GM10847 (cell line): ENCODE measurements around the gene GJB5.

ENCODE experiments used
- POLR2A ChIP-seq: IDR thresholded peaks from 2 replicates; pipeline ENCODE4 v1.6.1; 2011; ENCODE audit not compliant: insufficient read length; ENCODE audit errors: extremely low read depth

The GJB5 gene

DNA sequence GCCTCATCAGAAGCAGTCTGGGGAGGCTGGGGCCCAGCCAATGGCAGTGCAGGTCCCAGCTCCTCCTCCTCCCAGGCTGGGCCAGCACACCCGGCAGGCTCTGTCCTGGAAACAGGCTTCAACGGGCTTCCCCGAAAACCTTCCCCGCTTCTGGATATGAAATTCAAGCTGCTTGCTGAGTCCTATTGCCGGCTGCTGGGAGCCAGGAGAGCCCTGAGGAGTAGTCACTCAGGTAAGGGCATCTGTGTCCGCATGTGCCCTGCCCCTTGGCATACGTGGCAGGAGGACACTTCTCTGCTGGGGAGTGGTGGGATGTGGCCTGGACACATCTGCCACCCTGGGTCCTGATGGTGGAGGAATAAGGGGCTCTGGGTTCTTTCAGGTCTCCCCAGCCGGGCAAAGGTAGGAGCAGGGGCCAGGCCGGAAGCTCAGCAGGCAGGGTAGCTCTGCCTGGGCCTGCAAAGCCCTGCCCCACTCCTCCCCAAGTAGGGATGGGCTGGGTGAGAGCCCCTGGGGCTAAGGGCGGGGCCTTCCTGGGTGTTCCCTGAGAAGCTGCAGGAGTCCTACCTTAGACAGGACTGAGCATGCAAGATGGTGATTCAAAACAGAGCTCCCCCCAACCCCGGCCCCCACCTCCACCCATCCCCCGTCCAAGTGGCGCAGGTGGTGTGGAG, at the start of gene GJB5:
Gene GJB5, plus strand, starts transcription at position 84 of the 674 bp plus-strand sequence. CDS start 2,284 bp downstream, outside the sequence.
- TF ChIP-seq POLR2A = no peak

DNA sequence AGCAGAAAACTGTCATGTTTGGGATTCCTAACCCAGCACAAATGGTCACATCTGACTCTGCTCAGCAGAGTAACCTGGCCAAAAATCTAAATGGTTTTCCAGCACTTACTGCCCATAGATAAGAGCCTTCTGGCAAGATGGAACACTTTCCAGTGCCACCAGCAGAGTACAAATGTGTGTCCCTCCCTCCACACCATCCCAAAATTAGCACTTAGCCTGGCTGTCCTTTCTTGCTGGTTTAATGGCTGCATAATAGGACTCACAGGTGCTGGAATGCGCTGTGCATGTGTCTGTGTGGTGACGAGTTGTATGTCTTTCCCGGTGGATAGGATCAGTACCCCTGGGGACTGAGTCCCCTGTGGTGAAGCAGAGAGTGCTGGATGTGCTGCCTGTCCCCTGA, 49.8 kb upstream of the GJB5 start:
- no peak for TF ChIP-seq POLR2A

DNA sequence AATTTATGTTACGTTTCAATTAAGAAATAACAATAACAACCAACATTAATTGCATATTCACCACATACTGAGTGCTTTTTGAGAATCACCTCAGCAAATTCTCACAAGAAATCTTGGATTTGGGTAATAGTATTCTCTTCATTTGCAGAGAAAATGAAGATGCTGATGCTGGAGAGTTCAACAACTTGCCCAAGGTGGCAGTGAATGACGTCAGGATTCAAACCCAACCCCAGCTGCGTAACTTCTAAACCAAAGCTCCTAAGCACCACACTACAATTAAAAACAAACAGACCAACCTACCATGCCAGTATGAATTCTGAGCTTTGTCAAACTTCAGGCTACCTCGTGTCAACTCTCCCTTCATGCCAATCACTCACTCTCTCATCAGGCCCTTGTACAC, 46.7 kb upstream of the GJB5 start:
- TF ChIP-seq POLR2A = no peak

DNA sequence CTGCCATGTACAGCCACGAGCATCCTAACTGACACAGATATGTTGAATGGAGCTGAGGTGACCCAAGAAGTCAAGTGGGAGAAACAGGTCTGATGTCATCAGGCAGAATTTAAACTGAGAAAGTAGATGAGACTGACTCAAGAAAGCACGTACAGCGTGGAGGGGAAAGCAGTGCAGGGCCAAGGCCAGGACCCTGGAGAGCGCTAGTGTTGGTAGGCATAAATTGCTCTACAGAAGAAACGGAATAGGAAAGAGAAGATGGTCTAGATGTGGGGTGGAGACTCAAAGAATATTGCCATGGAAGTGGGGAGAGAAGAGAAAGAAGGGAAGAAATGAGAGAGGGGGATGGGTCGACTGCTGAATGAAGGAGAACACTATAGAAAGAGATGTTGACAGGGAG, 45.3 kb upstream of the GJB5 start:
- TF ChIP-seq POLR2A = no peak

DNA sequence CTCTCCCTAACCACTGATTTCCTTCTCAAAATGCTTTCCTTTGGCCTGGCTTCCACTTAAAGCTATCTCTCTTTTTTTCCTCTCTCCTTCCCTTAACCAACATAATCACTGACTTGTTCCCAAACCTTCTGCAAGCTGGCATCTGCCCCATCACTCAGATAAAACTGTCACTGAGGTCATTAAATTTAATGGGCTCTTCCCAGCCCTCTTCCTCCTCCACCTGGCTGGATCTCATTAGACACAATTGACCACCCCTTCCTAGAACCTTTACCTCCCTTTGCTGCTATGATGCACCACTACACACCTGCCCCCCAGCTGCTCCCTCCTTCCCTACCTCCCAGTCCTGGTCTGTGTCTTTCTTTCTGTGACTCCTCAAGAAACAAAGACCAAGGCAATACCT, 44.0 kb upstream of the GJB5 start:
- TF ChIP-seq POLR2A = no peak

DNA sequence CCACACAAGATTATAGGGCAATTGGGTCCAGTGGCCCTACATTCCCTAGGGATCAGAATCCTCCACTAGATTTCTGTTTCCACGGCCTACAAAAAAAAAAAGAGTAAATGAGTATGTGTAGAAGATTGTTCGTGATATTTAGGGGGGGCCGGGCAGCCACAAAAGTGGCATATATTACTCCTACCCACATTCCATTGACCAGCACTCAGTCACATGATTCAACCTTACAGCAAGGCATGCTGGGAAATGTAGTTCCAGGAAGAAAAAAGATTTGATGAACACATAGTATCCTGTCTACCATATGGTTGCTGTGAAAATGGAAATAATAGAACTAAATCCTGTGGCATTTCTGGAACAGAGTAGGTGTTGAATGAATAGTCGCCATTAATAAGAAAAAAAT, 43.4 kb upstream of the GJB5 start:
- TF ChIP-seq POLR2A = no peak

DNA sequence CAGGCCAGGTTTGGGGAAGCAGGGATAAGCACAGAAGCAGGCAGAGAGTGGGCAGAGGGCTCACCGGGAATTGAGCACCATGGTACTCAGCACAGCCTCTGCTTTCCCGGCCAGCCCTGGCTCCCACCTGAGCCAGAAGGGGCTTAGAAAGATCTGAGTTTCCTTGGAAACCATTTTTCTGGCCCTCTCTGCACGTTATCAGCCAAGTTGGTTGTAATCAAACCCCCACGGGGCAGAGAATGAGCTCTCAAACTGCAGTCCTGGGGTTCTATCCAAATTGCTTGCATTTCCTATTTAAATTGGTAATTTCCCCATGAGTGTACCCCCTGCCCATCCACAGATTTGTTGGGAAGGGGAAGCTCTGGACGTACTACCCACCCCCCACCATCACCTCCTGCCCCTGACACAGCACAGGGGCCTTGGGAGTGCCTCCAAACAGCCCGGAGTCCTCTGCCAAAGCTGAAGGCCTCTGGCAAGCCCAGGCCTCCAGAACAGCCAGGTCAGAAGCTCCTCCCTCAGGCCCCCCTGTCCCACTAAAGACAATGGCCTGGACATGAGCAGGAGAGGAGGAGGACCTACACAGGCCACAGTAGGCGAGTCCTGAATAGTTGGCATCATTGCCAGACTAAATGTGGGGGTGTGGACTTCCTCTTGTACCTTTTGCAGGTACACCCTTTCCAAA, 42.7 kb upstream of the GJB5 start:
- TF ChIP-seq POLR2A = no peak

DNA sequence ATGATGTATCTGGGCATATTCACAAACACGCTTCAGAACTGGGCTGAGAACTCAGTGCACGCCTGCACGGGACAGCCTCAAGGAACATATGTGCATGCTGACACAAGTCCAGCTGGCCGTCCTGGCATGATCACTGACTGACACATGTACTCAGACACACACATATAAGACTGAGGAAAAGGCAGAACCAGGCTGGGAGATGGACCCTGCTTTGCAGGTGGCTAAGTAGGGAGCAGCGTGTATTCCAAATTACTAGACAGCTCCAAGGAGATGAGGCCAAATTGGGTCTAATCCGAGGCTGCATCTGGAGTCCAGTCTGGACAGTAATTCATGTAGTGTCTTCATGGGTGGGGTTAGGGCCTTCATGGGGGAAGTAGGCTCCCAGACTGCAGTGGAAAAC, 41.4 kb upstream of the GJB5 start:
- TF ChIP-seq POLR2A = no peak

DNA sequence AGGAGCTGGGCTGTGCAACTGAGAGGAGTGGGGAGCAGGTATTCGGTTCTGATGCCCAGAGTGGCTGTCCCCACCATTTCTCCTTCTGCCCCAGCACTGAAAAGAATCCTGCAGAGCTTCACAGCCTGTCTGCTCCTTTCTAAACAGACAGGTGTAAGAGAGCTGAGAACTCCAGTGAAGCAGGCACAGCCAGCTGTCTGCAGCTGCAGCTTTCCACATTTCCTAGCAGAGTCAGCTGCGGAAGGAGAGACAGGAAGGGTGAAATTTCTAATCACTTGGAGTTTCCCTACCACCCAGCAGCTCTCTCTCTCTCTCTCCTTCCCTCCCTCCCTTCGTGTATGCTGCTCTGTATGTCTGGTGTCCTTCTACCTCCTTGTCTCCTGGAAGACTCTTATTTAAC, 40.5 kb upstream of the GJB5 start:
- TF ChIP-seq POLR2A = no peak

DNA sequence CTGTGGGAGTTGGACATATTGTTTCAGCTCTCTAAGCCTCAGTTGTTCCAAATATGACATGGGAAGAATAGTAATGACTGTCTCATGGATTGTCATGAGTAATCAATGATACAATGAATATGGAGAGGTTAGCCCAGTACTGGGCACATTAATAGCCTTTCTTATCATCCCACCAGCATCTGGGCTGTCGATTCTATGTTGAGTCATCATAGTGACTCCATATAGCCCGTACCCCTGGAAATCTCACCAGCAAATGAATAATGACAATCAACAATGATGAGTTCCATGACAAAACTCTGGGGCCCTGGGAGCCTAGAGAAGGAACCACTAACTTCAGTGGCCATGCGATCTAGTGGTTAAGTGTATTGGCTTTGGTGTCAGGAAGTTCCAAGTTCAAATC, 39.7 kb upstream of the GJB5 start:
- TF ChIP-seq POLR2A = no peak

DNA sequence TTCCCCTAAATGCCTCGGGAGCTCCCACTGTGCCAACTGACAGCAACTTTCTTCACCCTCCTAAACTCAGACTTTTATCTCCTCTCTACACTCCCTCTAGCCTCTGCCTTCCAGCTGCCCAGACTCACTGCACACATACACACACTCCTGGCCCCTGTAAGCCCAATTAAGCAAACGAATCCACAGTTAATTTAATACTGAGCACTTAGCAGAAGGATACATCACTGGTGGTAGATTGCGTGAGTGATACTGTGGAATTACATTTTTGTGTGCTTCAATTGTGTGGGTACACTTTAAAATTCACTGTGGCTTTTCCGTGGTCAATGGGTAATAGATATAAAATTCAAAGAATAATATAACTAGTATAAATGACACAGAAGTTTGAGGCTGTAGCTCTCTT, 33.6 kb upstream of the GJB5 start:
- no peak for TF ChIP-seq POLR2A

DNA sequence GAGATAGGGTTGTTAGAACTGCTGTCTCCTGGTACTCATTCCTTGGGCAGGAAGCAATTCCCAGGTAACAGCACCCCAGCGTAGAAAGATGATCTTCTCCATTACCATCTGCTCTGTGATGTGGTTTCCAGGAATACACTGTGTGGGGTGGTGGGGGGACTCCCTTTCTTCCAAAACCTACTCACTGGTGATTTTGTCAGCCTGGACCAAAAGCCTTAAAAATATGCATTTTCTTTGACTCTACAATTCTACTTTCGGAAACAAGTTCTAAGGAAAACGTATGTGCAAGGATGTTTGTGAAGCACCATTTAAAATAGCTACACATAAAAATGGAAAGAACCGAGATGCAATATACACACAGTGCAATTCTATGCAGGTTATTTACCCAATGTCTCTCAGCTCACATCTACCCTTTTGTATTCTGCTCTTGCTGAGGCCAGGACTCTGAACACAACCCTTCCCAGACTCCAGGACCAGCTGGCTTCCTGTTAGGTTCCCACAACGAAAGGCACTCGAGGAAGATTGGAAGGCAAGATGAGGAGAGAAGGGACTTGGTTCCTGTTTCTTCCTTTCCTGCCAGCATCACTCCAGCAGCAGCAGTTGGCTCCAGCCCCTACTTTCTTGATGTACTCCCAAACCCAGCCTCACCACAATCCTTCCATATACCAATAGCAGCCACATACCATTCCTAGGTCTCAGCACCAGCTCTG, 33.0 kb upstream of the GJB5 start:
- no peak for TF ChIP-seq POLR2A

DNA sequence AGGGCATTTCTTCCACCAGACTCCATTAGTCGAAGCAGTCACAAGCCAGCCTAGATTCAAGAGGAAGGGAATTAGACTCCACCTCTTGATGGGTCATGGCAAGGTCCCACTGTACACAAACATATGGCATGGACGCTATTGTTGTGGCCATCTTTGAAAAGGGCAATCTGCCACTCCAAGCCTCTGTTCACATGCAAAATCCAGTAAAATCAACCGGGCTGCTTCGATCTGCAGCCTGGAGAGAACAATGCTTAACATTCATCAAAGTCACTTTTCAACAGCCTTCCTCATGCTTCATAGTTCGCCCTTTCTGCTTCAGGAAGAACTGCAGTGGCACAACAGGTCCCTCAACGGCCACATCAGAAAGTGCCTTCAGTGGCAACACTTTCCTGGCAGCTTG, 28.0 kb upstream of the GJB5 start:
- no peak for TF ChIP-seq POLR2A

DNA sequence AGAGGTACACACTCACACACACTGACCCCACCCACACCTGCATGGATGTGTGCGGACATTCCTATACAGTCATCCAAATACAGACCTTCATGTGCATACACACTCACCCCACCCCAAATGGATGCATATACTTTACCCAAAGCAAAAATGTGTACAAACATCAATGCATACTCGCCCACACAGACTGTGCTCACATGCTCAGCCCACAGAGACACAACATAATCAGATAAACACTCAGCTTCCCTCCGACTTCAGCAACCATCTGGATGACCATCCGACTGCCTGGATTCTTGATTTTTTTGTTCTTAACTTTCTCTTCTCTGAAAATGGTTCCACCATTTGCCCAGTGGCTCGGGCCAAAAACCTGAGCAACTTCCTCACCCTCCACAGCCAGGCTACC, 24.4 kb upstream of the GJB5 start:
- no peak for TF ChIP-seq POLR2A

DNA sequence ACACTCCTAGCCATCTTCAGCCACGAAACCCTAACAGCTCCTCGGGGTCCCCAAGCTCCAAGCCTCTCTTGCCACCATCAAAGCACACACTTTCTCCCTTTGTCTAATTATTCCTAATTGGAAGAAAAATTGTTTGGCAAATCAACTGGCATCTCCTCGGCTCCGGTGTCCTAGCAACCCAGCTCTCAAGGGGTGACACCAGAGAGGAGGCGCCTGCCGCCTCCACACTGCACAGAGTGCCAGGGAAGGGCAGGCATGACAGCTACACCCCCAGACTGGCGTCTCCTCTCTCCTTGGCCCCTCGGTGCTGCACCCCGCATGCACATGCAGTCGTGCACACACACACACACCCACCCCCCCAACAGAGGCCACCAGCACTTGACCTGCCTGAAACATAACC, 18.2 kb upstream of the GJB5 start:
- TF ChIP-seq POLR2A = no peak

DNA sequence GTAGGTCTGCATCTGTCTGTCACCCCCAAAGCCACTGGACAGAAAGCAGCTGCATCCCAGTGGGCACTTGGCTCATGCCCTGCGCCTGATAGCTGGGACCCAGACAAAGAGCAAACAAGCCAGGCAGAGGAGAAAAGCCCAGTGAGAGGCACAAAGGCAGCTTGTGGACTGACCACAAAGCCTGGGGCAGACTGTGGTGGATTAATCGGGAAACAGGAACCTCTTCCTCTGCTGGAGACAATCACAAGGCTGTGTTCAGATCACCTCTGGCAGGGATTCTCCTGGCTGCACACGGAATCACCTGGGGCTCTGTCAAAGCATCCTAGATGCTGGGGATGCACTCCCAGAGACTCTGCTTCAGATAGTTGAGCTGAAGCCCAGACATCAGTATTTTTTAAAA, 15.2 kb upstream of the GJB5 start:
- TF ChIP-seq POLR2A = no peak
